Pancreas (tissue), 10 donors: ENCODE measurements around the gene HIBCH. TPM values are rescaled to one million over a fixed set of nuclear protein-coding genes. Genes with fewer than 3 reads are reported as not detected.

Experiments
- ATAC-seq, 4 donors: fragments of 200-7000 bp; cut with Tn5 transposase; one replicate each; pipeline versions ENCODE4 v1.8.0 to v1.9.1; 2020; ENCODE audit warnings: mild to moderate bottlenecking in 4 of 4, moderate library complexity in 4 of 4
- DNase-seq, 6 donors: peaks; one replicate each; pipeline ENCODE4 v3.0.0-alpha.2; 2020
- FAIRE-seq: peaks from 2 replicates; lab custom pipeline; 2012; peaks lifted over from hg19 to GRCh38; lab: Jason Lieb, UNC
- H3K27ac ChIP-seq, 4 donors: fragments of 200-600 bp; sonication (generic); 1 replicate in 3 of 4; 2 replicates in 1 of 4; pipeline versions ENCODE4 v1.5.0 to v1.8.0; 2020
- H3K27me3 ChIP-seq, 4 donors: fragments of 200-600 bp; one replicate each; pipeline ENCODE4 v1.8.0; 2021
- H3K36me3 ChIP-seq, 3 donors: fragments of 200-600 bp; sonication (generic) in 1 of 3; one replicate each; pipeline versions ENCODE4 v1.5.0 to v1.8.0; 2020 to 2021
- H3K4me1 ChIP-seq, 3 donors: fragments of 200-600 bp; one replicate each; pipeline ENCODE4 v1.8.0; 2021
- H3K4me3 ChIP-seq, 4 donors: fragments of 200-600 bp; sonication (generic) in 2 of 4; one replicate each; pipeline versions ENCODE4 v1.5.0 to v1.8.0; 2020 to 2021
- H3K9me3 ChIP-seq, 4 donors: fragments of 200-600 bp; one replicate each; pipeline ENCODE4 v1.8.0; 2021
- WGBS, 2 donors: extraction: QIAGEN DNeasy Blood & Tissue Kit; methylation state at CpG; one replicate each; pipeline ENCODE4 v1.1.7; 2013; 5-methylcytosine and 5-hydroxymethylcytosine counted together
- intact Hi-C, 3 donors: fragments of 100-400 bp; cut with DNase I; formaldehyde crosslinking; loops; one replicate each; pipeline versions ENCODE4 v1.11.1 to v1.14.2; 2022
- polyA plus RNA-seq, 2 donors: library from polyadenylated mRNA; stranded (reverse); fragments of 200-250 nt; gene quantifications; one replicate each; pipeline ENCODE4 v1.2.3, GENCODE V29; 2013
- total RNA-seq, 6 donors: library from RNA; stranded (reverse); fragmentation: NEBNext Ultra II Directional in 4 of 6; extraction: Animal tissue kit (Norgen Biotek cat#: 25700) in 4 of 6; gene quantifications; one replicate each; pipeline versions ENCODE4 v1.2.1 to v1.2.4, GENCODE V29; 2021 to 2023
- TF ChIP-seq, protein P1 (sequence below), 4 donors: fragments of 200-600 bp; sonication (generic) in 3 of 4; IDR thresholded peaks; one replicate each; pipeline versions ENCODE4 v1.5.0 to v1.8.0; 2021; ENCODE audit warnings: antibody characterized with exemption in 4 of 4
- donor health status: healthy with polysubstance abuse.
- donor health status: DM: no; HTN: no; CAD: no; lungs with moderate emphysema.
- donor health status: DM: no; HTN: no; CAD: no.
- donor health status: control.
- donor health status: control.
- donor health status: Bipolar disorder and iron deficiency.
- donor health status: DM: yes; HTN: yes; CAD: no.
- donor health status: DM: no; HTN: no; CAD: no.
- donor health status: DM: no; HTN: no; CAD: no.
- donor health status: DM: yes; HTN: yes; CAD: no.

Gene HIBCH, protein sequence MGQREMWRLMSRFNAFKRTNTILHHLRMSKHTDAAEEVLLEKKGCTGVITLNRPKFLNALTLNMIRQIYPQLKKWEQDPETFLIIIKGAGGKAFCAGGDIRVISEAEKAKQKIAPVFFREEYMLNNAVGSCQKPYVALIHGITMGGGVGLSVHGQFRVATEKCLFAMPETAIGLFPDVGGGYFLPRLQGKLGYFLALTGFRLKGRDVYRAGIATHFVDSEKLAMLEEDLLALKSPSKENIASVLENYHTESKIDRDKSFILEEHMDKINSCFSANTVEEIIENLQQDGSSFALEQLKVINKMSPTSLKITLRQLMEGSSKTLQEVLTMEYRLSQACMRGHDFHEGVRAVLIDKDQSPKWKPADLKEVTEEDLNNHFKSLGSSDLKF
- total RNA-seq = 10 to 100 TPM; 17.6 to 29.3 (median 22.6) TPM
- polyA plus RNA-seq = 10 to 100 TPM in 1 of 2 donors, 1 to 10 TPM in 1; 7.6 to 14.3 TPM

DNA sequence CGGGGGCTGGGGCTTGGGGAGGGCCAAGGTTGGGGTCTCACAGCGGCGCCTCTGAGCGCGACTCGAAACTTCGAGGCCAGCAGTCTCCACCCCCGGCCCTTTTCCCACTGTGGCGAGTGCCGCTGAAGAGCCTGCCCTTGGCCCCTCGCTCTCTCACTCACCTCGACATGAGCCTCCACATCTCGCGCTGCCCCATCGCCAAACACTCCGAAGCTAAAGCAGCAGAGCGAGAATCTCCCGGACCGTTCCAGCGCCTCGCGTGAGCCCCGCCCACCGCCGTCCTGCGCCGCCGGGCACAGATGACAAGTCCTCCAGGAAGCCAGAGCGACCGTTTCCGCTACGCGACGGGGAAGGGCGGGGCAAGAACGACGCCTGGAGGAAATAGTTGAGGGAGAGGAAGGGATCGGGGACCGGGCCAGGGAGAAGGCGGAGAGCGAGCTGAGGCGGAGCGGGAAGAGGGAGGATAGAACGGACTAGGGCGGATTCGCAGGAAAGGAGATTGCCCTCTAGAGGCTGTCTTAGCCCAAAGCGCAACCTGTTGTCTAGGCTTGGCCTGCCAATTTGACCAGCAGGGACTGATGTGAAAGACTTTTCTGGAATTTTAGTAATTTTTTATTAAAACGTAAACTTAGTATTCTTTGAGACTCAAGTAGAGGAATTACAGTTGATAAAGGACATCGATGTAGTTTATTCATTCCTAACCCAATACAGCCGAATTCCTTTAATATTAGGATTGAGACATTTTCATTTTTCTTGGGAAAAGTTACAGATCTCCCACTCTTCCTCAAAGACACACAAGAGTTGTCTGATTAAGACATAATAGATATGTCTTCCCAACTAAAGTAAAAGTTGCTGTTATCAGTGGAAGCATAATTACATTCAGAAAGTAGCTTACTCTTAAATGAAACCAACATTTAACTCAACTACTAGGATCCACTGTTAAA lies at the start of gene HIBCH:
HIBCH (minus strand) TSS at position 272 of the 944 bp plus-strand sequence; CDS start at position 196, 76 bp downstream.
- ATAC-seq = peak; percentile 94 to 97 (median 96)
- intact Hi-C loops = no loop called here

DNA sequence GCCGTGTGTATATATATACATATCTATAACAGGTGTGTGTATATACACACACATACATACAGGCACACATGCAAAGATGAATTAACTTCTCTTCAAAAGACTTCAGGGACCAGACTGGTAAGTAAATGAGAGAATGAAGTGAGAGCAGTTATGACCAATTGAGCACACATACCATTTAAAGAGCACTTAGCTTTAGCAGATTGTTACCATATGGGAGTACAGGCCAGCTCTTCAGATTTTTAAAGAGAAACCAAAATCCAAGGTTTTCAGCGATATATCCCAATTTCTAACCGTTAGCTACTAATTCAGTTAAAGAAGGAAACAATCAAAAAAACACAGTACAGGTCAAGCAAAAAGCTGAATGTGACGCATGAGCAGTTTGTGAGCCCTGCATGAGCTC lies 47.5 kb upstream of the HIBCH start:
- no peaks in the 10 kb centered on the region for H3K4me1 ChIP-seq
- H3K36me3 ChIP-seq = peaks cover 0 to 18% (median 5%) of the 10 kb centered on the region in 3 donors
- 95 to 96% methylated on average over 4 of the region's 4 CpGs for WGBS, 2 donors
- no peak overlapping the region for H3K4me3 ChIP-seq
- ATAC-seq = no peak
- H3K9me3 ChIP-seq = no peaks in the 10 kb centered on the region
- H3K27me3 ChIP-seq = no peaks in the 10 kb centered on the region
- no peak for FAIRE-seq
- no peak for DNase-seq
- intact Hi-C loops = no loop called here
- TF ChIP-seq, protein P1, sequence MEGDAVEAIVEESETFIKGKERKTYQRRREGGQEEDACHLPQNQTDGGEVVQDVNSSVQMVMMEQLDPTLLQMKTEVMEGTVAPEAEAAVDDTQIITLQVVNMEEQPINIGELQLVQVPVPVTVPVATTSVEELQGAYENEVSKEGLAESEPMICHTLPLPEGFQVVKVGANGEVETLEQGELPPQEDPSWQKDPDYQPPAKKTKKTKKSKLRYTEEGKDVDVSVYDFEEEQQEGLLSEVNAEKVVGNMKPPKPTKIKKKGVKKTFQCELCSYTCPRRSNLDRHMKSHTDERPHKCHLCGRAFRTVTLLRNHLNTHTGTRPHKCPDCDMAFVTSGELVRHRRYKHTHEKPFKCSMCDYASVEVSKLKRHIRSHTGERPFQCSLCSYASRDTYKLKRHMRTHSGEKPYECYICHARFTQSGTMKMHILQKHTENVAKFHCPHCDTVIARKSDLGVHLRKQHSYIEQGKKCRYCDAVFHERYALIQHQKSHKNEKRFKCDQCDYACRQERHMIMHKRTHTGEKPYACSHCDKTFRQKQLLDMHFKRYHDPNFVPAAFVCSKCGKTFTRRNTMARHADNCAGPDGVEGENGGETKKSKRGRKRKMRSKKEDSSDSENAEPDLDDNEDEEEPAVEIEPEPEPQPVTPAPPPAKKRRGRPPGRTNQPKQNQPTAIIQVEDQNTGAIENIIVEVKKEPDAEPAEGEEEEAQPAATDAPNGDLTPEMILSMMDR (IDR thresholded peaks at IDR 0.05) = no peak
- H3K27ac ChIP-seq = no peak overlapping the region

More for the DNA sequence above, at the start of gene HIBCH:
- Histone ChIP-seq H3K9me3 (no peaks in the 10 kb centered on the region), H3K4me3 (peak within 1 kb of the TSS; percentile 46 to 75 (median 56)), H3K36me3 (no peaks in the 10 kb centered on the region), H3K27ac (peak within 1 kb of the TSS; percentile 80 to 98 (median 90)), H3K27me3 (no peaks in the 10 kb centered on the region), H3K4me1 (peaks cover 0 to 18% (median 18%) of the 10 kb centered on the region in 3 donors)
- WGBS, 2 donors = 1% methylated on average over 50 of the region's 50 CpGs
- TF ChIP-seq, protein P1 (IDR thresholded peaks at IDR 0.05) = peak; percentile 47 to 73 (median 56)
- DNase-seq (peak; percentile 98 to 99 (median 98)), FAIRE-seq (peak; percentile 98)

DNA sequence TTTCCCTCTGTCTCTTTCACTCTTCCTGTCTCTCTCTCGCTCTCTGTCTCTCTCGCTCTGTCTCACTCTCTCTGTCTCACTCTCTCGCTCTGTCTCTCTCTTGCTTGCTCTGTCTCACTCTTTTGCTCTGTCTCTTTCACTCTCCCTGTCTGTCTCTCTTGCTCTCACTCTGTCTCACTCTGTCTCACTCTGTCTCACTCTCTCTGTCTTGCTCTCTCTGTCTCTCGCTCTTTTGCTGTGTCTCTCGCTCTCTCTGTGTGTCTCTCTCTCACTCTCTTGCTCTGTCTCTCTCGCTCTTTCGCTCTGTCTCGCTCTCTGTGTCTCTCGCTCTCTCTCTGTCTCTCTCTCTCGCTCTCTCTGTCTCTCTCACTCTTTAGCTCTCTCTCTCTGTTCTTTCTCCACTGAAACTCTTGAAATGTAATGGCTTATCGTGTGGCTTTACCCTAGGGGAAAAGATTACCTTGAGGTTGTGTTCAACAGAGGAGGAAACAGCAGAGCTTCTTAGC lies 46.7 kb upstream of the HIBCH start:
- Histone ChIP-seq H3K9me3 (no peaks in the 10 kb centered on the region), H3K27me3 (no peaks in the 10 kb centered on the region), H3K36me3 (peaks cover 0 to 18% (median 5%) of the 10 kb centered on the region in 3 donors), H3K4me1 (no peaks in the 10 kb centered on the region), H3K27ac (no peak overlapping the region), H3K4me3 (no peak overlapping the region)
- WGBS, 2 donors = 88 to 92% methylated on average over 11 of the region's 11 CpGs
- DNase-seq (no peak), ATAC-seq (no peak), FAIRE-seq (no peak)
- intact Hi-C loops = no loop called here
- TF ChIP-seq, protein P1 (IDR thresholded peaks at IDR 0.05) = no peak

DNA sequence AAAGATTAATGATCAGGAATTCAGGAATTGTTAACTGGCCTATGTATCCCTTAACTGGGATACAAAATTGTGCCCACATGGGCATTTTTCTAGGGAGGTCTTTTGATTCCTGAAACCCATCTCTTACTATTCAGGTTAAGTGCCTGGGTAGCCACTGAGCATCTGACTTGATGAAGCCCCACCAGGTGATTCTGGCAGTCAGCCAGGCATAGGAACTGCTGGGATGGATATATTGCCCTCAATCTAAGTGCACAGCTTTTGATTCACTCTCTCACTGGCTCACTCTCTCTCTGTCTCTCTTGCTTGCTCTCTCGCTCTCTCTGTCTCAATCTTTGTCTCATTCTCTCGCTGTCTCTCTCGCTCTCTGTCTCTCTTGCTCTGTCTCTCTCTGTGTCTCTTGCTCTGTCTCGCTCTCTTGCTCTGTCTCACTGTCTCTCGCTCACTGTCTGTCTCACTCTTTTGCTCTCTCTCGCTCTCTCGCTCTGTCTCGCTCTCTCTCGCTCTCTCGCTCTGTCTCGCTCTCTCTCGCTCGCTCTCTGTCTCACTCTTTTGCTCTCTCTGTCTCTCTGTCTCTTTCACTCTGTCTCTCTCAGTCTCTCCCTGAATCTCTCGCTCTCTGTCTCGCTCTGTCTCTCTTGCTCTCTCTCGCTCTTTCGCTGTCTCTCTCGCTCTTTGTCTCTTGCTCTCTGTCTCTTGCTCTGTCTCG lies 46.0 kb upstream of the HIBCH start:
- FAIRE-seq = no peak
- DNase-seq = no peak
- no peak overlapping the region for H3K4me3 ChIP-seq
- H3K36me3 ChIP-seq = peaks cover 0 to 14% (median 5%) of the 10 kb centered on the region in 3 donors
- no peaks in the 10 kb centered on the region for H3K4me1 ChIP-seq
- no peak overlapping the region for H3K27ac ChIP-seq
- no peaks in the 10 kb centered on the region for H3K27me3 ChIP-seq
- intact Hi-C loops = no loop called here
- TF ChIP-seq, protein P1 (IDR thresholded peaks at IDR 0.05) = no peak
- WGBS, 2 donors = 88 to 96% methylated on average over 19 of the region's 19 CpGs
- no peaks in the 10 kb centered on the region for H3K9me3 ChIP-seq
- ATAC-seq = no peak
